Lower leg skin (tissue), 4 donors: Measurements from ENCODE around the gene ARHGAP44. TPM values are rescaled to one million over a fixed set of nuclear protein-coding genes. Genes with fewer than 3 reads are reported as not detected.

Experiments used
- DNase-seq, 2 donors: peaks; one replicate each; pipeline ENCODE4 v3.0.0-alpha.2; 2019; ENCODE audit warnings: low spot score in 2 of 2
- H3K4me3 ChIP-seq: fragments of 200-600 bp; sonication (generic); 2 replicates; pipeline ENCODE4 v1.5.1; 2017; ENCODE audit warnings: mild to moderate bottlenecking, low read depth; ENCODE audit not compliant: poor library complexity, severe bottlenecking
- POLR2A ChIP-seq, 2 donors: fragments of 450-650 bp; IDR thresholded peaks; one replicate each; pipeline ENCODE4 v1.6.1; 2016 to 2017; ENCODE audit warnings: antibody characterized with exemption in 2 of 2, mild to moderate bottlenecking in 1 of 2, moderate library complexity in 1 of 2
- WGBS, 2 donors: methylation state at CpG; one replicate each; pipeline ENCODE4 v1.1.5; 2018; 5-methylcytosine and 5-hydroxymethylcytosine counted together
- intact Hi-C: fragments of 100-400 bp; cut with DNase I; formaldehyde crosslinking; loops from one replicate; pipeline ENCODE4 v1.15.0; 2023; ENCODE audit warnings: low total_unique reads
- total RNA-seq, 4 donors: library from RNA; depleted of rRNA; stranded (reverse); fragments of >200 nt; gene quantifications; one replicate each; pipeline ENCODE4 v1.1.0, GENCODE V29; 2016
- TF ChIP-seq, protein P1 (sequence below), 3 donors: fragments of 450-650 bp; IDR thresholded peaks; one replicate each; pipeline ENCODE4 v1.5.1; 2016; ENCODE audit warnings: antibody characterized with exemption in 3 of 3, mild to moderate bottlenecking in 3 of 3, moderate library complexity in 2 of 3

Gene ARHGAP44, protein sequence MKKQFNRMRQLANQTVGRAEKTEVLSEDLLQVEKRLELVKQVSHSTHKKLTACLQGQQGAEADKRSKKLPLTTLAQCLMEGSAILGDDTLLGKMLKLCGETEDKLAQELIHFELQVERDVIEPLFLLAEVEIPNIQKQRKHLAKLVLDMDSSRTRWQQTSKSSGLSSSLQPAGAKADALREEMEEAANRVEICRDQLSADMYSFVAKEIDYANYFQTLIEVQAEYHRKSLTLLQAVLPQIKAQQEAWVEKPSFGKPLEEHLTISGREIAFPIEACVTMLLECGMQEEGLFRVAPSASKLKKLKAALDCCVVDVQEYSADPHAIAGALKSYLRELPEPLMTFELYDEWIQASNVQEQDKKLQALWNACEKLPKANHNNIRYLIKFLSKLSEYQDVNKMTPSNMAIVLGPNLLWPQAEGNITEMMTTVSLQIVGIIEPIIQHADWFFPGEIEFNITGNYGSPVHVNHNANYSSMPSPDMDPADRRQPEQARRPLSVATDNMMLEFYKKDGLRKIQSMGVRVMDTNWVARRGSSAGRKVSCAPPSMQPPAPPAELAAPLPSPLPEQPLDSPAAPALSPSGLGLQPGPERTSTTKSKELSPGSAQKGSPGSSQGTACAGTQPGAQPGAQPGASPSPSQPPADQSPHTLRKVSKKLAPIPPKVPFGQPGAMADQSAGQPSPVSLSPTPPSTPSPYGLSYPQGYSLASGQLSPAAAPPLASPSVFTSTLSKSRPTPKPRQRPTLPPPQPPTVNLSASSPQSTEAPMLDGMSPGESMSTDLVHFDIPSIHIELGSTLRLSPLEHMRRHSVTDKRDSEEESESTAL
- total RNA-seq = 1 to 10 TPM; 2.9 to 8.0 (median 3.0) TPM

- peak within 1 kb of the TSS; percentile 30 for H3K4me3 ChIP-seq
- no peak for TF ChIP-seq POLR2A (IDR thresholded peaks at IDR 0.05)
- TF ChIP-seq, protein P1, sequence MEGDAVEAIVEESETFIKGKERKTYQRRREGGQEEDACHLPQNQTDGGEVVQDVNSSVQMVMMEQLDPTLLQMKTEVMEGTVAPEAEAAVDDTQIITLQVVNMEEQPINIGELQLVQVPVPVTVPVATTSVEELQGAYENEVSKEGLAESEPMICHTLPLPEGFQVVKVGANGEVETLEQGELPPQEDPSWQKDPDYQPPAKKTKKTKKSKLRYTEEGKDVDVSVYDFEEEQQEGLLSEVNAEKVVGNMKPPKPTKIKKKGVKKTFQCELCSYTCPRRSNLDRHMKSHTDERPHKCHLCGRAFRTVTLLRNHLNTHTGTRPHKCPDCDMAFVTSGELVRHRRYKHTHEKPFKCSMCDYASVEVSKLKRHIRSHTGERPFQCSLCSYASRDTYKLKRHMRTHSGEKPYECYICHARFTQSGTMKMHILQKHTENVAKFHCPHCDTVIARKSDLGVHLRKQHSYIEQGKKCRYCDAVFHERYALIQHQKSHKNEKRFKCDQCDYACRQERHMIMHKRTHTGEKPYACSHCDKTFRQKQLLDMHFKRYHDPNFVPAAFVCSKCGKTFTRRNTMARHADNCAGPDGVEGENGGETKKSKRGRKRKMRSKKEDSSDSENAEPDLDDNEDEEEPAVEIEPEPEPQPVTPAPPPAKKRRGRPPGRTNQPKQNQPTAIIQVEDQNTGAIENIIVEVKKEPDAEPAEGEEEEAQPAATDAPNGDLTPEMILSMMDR (IDR thresholded peaks at IDR 0.05) = no peak
- intact Hi-C loops = no loop called here
- DNase-seq = peak in 1 of 2 donors; percentile 88
- 0% methylated on average over 36 to 41 of the region's 86 CpGs for WGBS, 2 donors
Measured at GRCh38 chr17:12789481-12790248, at the start of gene ARHGAP44. Gene ARHGAP44 (plus strand): TSS chr17:12789498. CDS start chr17:12789839, 341 bp downstream.

DNA sequence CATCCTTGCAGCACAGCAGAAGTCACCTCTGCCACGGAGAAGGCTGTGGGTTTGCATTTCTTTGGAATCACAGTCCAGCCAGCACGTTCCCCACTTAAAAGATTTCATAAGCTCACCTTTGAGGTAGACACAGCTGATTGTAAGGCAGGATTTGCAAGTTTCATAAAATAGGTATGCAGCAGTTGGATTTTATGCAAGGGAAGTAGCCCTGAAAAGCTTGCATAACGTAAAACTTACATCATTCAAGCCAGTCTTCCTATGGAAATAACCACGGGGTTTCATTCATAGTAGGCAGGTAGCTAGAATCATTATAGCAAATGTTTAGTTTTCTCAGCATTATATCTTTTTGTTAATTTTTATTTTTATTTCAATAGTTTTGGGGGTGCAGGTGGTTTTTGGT, 49.8 kb upstream of the ARHGAP44 start:
- WGBS, 2 donors = 53 to 57% methylated on average over 4 of the region's 4 CpGs
- TF ChIP-seq POLR2A (IDR thresholded peaks at IDR 0.05) = no peak
- TF ChIP-seq, protein P1 (IDR thresholded peaks at IDR 0.05) = no peak
- H3K4me3 ChIP-seq = no peak overlapping the region
- intact Hi-C loops = no loop called here
- no peak for DNase-seq

DNA sequence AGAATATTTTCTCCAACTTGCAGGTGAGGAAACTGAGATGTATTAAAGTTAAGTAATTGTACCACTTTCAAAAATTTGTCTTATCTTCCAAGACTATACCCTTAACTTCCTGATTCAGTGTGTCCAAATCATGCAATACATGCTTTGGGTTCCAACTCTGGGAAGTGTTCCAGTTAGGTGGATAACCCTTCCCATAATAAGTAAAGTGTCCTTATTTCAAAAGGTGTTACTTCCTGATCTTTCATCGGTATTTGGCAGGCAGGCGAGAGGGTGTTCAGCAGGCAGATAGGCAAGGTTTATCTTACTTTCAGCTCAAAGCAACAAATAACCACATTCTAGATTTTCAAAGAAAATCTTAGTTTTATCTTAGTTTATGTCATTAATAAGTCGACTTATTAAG, 46.3 kb upstream of the ARHGAP44 start:
- no peak for DNase-seq
- intact Hi-C loops = no loop called here
- WGBS, 2 donors = 46 to 62% methylated on average over 3 of the region's 3 CpGs
- no peak overlapping the region for H3K4me3 ChIP-seq
- no peak for TF ChIP-seq POLR2A (IDR thresholded peaks at IDR 0.05)
- TF ChIP-seq, protein P1 (IDR thresholded peaks at IDR 0.05) = no peak

- intact Hi-C loops = no loop called here
- TF ChIP-seq, protein P1 (IDR thresholded peaks at IDR 0.05) = no peak
- TF ChIP-seq POLR2A (IDR thresholded peaks at IDR 0.05) = no peak
- 80 to 82% methylated on average over 2 to 5 of the region's 5 CpGs for WGBS, 2 donors
- H3K4me3 ChIP-seq = no peak overlapping the region
- no peak for DNase-seq
Measured at GRCh38 chr17:12744298-12744697, 45.0 kb upstream of the ARHGAP44 start.

GRCh38 chr17:12744786-12745185, 44.5 kb upstream of the ARHGAP44 start:
- intact Hi-C loops = no loop called here
- no peak overlapping the region for H3K4me3 ChIP-seq
- no peak for TF ChIP-seq POLR2A (IDR thresholded peaks at IDR 0.05)
- TF ChIP-seq, protein P1 (IDR thresholded peaks at IDR 0.05) = no peak
- no peak for DNase-seq
- WGBS, 2 donors = 90 to 96% methylated on average over 1 of the region's 1 CpG
